ENCODE results near the gene SEC31B. TPM values are rescaled to one million over a fixed set of nuclear protein-coding genes. Genes with fewer than 3 reads are reported as not detected.

SEC31B gene
- polyA plus RNA-seq, 1 donor (not counting 4 experiments of a cell fraction or from before 2014, with no cell fraction given): 4.9 TPM

GRCh38 chr10:100498059-100498458 lies 21.6 kb downstream of the SEC31B start:
- Histone ChIP-seq H3K79me2 (ENCODE audit: control insufficient read depth, insufficient read depth, low read length) (no peaks in the 10 kb centered on the region), H3K36me3 (ENCODE audit: control insufficient read depth in 2 of 2, extremely low read depth in 1 of 2, insufficient read depth in 2 of 2, low read length in 2 of 2) (peaks cover 0 to 8% of the 10 kb centered on the region in 2 experiments), H2AFZ (ENCODE audit: control insufficient read depth, low read length) (no peak overlapping the region), H3K9me1 (ENCODE audit: control insufficient read depth, extremely low read depth, insufficient read depth, low read length) (no peaks in the 10 kb centered on the region), H3K4me1 (ENCODE audit: control insufficient read depth, extremely low read depth, insufficient read depth, low read length) (no peaks in the 10 kb centered on the region), H3K4me2 (ENCODE audit: control insufficient read depth, extremely low read depth, insufficient read depth, low read depth, low read length) (no peak overlapping the region), H3K9ac (ENCODE audit: control insufficient read depth, extremely low read depth, insufficient read depth, low read length) (no peak overlapping the region), H4K20me1 (ENCODE audit: control insufficient read depth, extremely low read depth, insufficient read depth, low read length) (no peaks in the 10 kb centered on the region), H3K27me3 (ENCODE audit: control insufficient read depth, extremely low read depth, insufficient read depth, low read length) (no peaks in the 10 kb centered on the region), H3K27ac (ENCODE audit: control insufficient read depth, insufficient read depth, low read length) (no peak overlapping the region), H3K9me3 (ENCODE audit: control insufficient read depth, low read depth, low read length) (no peaks in the 10 kb centered on the region), H3K4me3 (ENCODE audit: control insufficient read depth in 2 of 3, extremely low read depth in 1 of 3, insufficient read depth in 2 of 3, low read depth in 1 of 3, low read length in 3 of 3) (no peak overlapping the region)
- dilution Hi-C loops (cut with MboI; ENCODE audit: extremely low pct_ligation_motif_present, low sequenced_read_pairs): no loop called here
- FAIRE-seq (no peak), DNase-seq (ENCODE audit: low read depth, low spot score) (no peak)
- TF ChIP-seq CTCF (optimal IDR thresholded peaks at IDR 0.05 in 1 of 3, IDR thresholded peaks at IDR 0.05 in 1 of 3, conservative IDR thresholded peaks at IDR 0.05 in 1 of 3; ENCODE audit: extremely low read depth in 1 of 3, insufficient read depth in 2 of 3, low read length in 3 of 3): no peak
- no peak for TF ChIP-seq EZH2 (IDR thresholded peaks at IDR 0.05; ENCODE audit: low read length)

GRCh38 chr10:100496567-100496966 lies 23.1 kb downstream of the SEC31B start:
- Histone ChIP-seq H3K4me1 (ENCODE audit: control insufficient read depth, extremely low read depth, insufficient read depth, low read length) (no peaks in the 10 kb centered on the region), H3K36me3 (ENCODE audit: control insufficient read depth in 2 of 2, extremely low read depth in 1 of 2, insufficient read depth in 2 of 2, low read length in 2 of 2) (peaks cover 0 to 6% of the 10 kb centered on the region in 2 experiments), H3K27me3 (ENCODE audit: control insufficient read depth, extremely low read depth, insufficient read depth, low read length) (no peaks in the 10 kb centered on the region), H3K4me3 (ENCODE audit: control insufficient read depth in 2 of 3, extremely low read depth in 1 of 3, insufficient read depth in 2 of 3, low read depth in 1 of 3, low read length in 3 of 3) (no peak overlapping the region), H3K4me2 (ENCODE audit: control insufficient read depth, extremely low read depth, insufficient read depth, low read depth, low read length) (no peak overlapping the region), H3K79me2 (ENCODE audit: control insufficient read depth, insufficient read depth, low read length) (no peaks in the 10 kb centered on the region), H3K9ac (ENCODE audit: control insufficient read depth, extremely low read depth, insufficient read depth, low read length) (no peak overlapping the region), H4K20me1 (ENCODE audit: control insufficient read depth, extremely low read depth, insufficient read depth, low read length) (no peaks in the 10 kb centered on the region), H3K9me3 (ENCODE audit: control insufficient read depth, low read depth, low read length) (no peaks in the 10 kb centered on the region), H3K27ac (ENCODE audit: control insufficient read depth, insufficient read depth, low read length) (no peak overlapping the region), H2AFZ (ENCODE audit: control insufficient read depth, low read length) (no peak overlapping the region), H3K9me1 (ENCODE audit: control insufficient read depth, extremely low read depth, insufficient read depth, low read length) (no peaks in the 10 kb centered on the region)
- DNase-seq (ENCODE audit: low read depth, low spot score) (no peak), FAIRE-seq (no peak)
- dilution Hi-C loops (cut with MboI; ENCODE audit: extremely low pct_ligation_motif_present, low sequenced_read_pairs): no loop called here
- TF ChIP-seq EZH2 (IDR thresholded peaks at IDR 0.05; ENCODE audit: low read length) (no peak), CTCF (optimal IDR thresholded peaks at IDR 0.05 in 1 of 3, IDR thresholded peaks at IDR 0.05 in 1 of 3, conservative IDR thresholded peaks at IDR 0.05 in 1 of 3; ENCODE audit: extremely low read depth in 1 of 3, insufficient read depth in 2 of 3, low read length in 3 of 3) (no peak)
